Activated CD4-positive, alpha-beta T cell treated with anti-CD3 and anti-CD28 coated beads, Interleukin-2, amount 10 ng/mL, durations not matched to agents 24 days and 14 days (primary cell): ENCODE results near the gene LRP1B. TPM values are rescaled to one million over a fixed set of nuclear protein-coding genes. Genes with fewer than 3 reads are reported as not detected.

ENCODE experiments used
- DNase-seq: peaks from one replicate; pipeline ENCODE4 v3.0.0; 2022
- H3K27ac Mint-ChIP-seq: one replicate; pipeline ENCODE4 v1.8.0; 2022; ENCODE audit warnings: mild to moderate bottlenecking, mixed read lengths
- H3K27me3 Mint-ChIP-seq: one replicate; pipeline ENCODE4 v1.8.0; 2022; ENCODE audit warnings: mixed read lengths
- H3K36me3 Mint-ChIP-seq: one replicate; pipeline ENCODE4 v1.8.0; 2022; ENCODE audit warnings: low read depth, mild to moderate bottlenecking, mixed read lengths
- H3K4me1 Mint-ChIP-seq: one replicate; pipeline ENCODE4 v1.8.0; 2021; ENCODE audit warnings: mixed read lengths
- H3K4me3 Mint-ChIP-seq: one replicate; pipeline ENCODE4 v1.8.0; 2022; ENCODE audit warnings: mild to moderate bottlenecking, moderate library complexity, mixed read lengths
- H3K9me3 Mint-ChIP-seq: one replicate; pipeline ENCODE4 v1.8.0; 2021; ENCODE audit warnings: mixed read lengths
- intact Hi-C: fragments of 100-400 bp; cut with micrococcal nuclease; formaldehyde crosslinking; loops from one replicate; pipeline ENCODE4 v1.15.1; 2023
- total RNA-seq: library from RNA; stranded (reverse); gene quantifications from 2 replicates; pipeline ENCODE4 v1.2.3, GENCODE V29; 2022

The LRP1B gene
- total RNA-seq, 1 donor from 2014 or later, result not detected

DNA sequence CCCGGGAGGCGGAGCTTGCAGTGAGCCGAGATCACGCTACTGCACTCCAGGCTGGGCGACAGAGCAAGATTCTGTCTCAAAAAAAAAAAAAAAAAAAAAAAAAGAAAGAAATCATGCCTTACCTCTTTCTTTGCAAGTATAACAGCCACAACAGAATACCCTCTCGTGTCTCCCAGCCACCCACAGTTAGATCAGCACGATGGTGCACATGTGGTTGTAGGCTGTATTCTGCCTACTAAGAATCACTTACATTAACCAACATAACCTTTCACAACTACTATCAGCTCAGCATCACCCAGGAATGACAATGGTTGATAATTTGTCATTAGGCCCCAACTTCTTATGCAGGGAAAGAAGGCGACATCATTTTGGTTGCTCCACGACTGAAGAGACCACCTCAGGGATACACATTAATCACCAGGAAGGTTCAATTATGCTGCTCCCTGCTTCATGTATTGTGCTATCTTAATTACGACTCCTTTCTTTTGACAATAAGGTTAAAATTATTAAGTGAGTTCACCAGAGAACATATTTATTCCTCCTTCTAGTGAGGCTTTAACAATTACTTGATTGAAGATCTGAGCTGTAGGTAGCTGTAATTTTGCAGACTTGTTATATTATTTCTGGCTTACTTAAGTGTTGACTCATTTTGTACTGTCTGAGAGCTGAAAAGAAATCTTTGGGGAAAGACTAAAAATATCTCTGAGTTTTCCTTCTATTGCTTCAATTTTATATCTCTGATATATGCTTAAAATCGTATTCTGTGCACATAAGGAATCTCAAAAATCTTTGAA, 120.1 kb downstream of the LRP1B start:
- intact Hi-C loops, result no loop called here
- no peak overlapping the region for H3K27ac Mint-ChIP-seq
- DNase-seq, result no peak
- H3K4me3 Mint-ChIP-seq, result no peak overlapping the region
- no peaks in the 10 kb centered on the region for H3K27me3 Mint-ChIP-seq
- no peaks in the 10 kb centered on the region for H3K9me3 Mint-ChIP-seq
- no peaks in the 10 kb centered on the region for H3K36me3 Mint-ChIP-seq
- no peaks in the 10 kb centered on the region for H3K4me1 Mint-ChIP-seq

DNA sequence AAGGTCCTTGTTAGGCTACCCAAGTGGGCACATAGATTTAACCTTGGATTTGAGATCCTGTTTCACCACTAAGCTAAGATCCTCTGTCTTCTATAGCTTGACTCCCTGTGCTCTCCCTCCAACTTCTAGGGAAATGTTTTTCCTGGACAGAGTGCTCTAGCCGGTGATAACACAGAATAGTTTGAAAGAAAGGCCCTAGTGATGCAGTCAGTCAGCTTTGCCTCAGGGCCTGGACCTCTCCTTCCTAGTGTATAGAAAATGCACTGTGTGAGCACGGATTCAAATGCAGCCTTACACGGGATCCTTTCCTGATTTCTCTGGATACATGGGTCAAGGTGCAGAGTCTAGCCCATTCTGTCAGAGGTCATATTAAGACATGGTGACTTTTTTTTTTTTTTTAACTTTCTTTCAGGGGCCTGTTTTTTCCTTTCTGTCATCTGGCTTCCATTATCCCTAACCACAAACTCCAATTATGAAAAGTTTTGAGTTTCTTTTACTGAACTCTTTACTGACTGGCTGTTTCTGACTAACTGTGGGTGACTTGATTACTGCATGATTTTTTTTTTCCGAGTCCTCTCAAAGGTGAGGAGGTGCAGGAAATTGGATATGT, 122.6 kb downstream of the LRP1B start:
- Mint-ChIP-seq H3K27ac (no peak overlapping the region), H3K36me3 (no peaks in the 10 kb centered on the region), H3K27me3 (no peaks in the 10 kb centered on the region), H3K4me1 (no peaks in the 10 kb centered on the region), H3K9me3 (no peaks in the 10 kb centered on the region), H3K4me3 (no peak overlapping the region)
- intact Hi-C loops, result no loop called here
- DNase-seq, result no peak

DNA sequence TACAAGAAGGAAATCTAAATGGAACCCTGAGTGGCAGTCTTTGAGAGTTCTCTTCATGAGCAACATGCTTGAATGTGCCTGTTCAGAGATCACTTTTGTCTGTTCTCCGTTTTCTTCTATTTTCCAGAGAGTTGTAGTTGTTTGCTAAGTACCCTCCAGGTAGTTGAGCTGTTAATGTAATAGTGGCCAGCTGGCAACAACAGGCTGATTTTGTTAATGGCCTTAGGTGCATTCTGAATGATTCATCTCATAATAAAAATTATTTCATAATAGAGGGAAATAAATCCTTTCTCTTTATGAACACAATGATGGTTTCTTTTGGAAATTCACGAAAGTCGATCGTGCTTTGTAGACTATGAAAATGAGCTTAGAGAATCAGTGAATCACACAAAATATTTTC, 136.8 kb downstream of the LRP1B start:
- Mint-ChIP-seq H3K27me3 (no peaks in the 10 kb centered on the region), H3K36me3 (no peaks in the 10 kb centered on the region), H3K9me3 (peaks cover 3% of the 10 kb centered on the region), H3K4me1 (no peaks in the 10 kb centered on the region), H3K4me3 (no peak overlapping the region), H3K27ac (no peak overlapping the region)
- DNase-seq, result no peak
- intact Hi-C loops, result no loop called here

DNA sequence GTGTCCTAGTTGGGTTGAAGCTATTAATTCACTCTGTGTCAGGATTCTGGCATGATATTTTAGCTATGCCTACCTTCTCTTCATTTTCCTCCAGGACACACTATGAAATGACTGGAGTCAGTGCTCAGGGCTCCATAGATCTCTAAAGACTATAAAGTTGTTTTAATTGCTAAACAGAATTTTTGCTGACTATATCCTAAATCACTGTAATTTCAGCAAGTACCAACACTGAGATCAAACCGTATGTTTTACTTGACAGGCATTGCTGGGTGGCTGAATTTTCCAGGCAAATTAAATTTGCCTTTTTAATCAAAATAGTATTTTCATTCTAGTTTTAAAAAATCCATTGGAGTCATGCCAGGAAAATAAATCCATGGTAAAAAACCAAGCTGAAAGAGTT, 138.1 kb downstream of the LRP1B start:
- Mint-ChIP-seq H3K4me1 (no peaks in the 10 kb centered on the region), H3K36me3 (no peaks in the 10 kb centered on the region), H3K9me3 (peaks cover 3% of the 10 kb centered on the region), H3K4me3 (no peak overlapping the region), H3K27me3 (no peaks in the 10 kb centered on the region), H3K27ac (no peak overlapping the region)
- DNase-seq, result no peak
- intact Hi-C loops, result no loop called here

DNA sequence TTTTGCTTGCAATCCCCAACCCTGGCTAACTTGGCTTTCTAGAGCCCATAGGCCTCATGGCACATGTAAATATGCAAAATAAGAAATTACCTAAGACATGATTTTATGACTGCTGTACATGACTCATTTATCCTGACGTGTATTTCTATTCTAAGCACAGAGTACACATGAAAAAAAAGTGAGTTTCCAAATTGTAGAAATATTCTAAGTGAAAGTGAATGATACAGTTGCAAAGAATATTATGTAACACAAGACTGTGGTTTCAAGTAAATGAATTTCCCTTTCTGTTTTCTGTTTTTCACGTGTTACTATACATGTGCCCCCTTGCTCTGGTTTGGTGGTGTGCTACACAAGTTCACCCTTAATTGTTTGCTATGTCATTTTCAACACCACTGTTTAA, 162.4 kb downstream of the LRP1B start:
- Mint-ChIP-seq H3K27me3 (no peaks in the 10 kb centered on the region), H3K4me3 (no peak overlapping the region), H3K27ac (no peak overlapping the region), H3K36me3 (no peaks in the 10 kb centered on the region), H3K4me1 (no peaks in the 10 kb centered on the region), H3K9me3 (no peaks in the 10 kb centered on the region)
- DNase-seq, result no peak
- intact Hi-C loops, result no loop called here

DNA sequence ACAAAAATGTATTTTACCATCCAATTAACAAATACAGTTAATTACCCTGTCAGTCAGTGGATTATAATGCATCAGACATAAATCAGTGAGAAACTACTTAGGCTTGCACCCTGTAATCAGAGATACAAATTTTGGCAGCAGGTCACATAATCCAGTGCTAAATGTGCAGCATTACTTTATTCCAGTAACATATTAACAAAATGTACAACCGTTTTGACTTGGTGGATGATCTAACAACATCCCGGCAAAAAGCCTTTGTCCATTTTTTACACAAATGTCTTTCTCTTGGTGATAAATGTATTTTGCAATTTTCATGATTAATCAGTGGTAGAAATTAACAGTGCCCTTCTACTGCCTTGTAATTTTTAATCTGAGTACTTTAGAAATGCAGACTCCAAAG, 162.8 kb downstream of the LRP1B start:
- Mint-ChIP-seq H3K27me3 (no peaks in the 10 kb centered on the region), H3K4me3 (no peak overlapping the region), H3K36me3 (no peaks in the 10 kb centered on the region), H3K9me3 (no peaks in the 10 kb centered on the region), H3K4me1 (no peaks in the 10 kb centered on the region), H3K27ac (no peak overlapping the region)
- intact Hi-C loops, result no loop called here
- no peak for DNase-seq

DNA sequence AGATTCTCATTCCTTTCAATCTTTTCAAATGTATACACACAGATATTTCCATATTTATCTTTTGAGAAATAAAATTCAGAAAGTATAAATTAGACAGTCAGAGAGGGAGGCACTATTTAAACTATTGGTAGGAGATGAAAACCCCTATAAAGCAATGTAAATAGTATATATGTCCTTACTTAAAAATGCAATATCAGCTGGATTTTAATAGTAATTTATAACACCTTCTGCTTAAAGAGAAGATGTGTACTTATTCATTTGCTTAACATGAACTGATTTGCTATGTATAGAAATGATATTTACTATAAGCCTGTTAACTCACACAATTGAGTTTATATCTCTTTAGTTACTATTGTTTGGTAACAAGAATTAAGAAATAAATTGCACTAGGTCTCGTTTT, 163.3 kb downstream of the LRP1B start:
- H3K4me1 Mint-ChIP-seq, result no peaks in the 10 kb centered on the region
- no peak for DNase-seq
- no peaks in the 10 kb centered on the region for H3K36me3 Mint-ChIP-seq
- no peak overlapping the region for H3K4me3 Mint-ChIP-seq
- H3K27ac Mint-ChIP-seq, result no peak overlapping the region
- H3K27me3 Mint-ChIP-seq, result no peaks in the 10 kb centered on the region
- no peaks in the 10 kb centered on the region for H3K9me3 Mint-ChIP-seq
- intact Hi-C loops, result no loop called here

DNA sequence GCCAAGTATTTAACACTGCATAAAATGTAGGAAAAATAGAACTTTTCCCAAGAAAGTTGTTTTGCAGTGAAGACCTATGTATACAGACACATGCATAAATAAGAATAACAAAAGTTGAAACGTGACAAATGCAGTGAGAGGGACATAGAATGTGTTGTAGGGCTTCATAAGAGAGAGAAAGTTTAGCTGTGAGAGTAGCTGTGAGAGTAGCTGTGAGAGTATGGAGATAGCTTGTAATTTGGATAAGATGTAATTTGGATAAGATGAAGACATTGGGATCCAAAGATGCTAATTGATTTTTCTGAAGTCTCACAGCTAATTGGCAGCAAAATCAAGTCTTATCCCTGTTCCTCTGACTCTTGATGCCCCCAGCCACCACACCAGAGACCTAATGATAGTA, 170.9 kb downstream of the LRP1B start:
- intact Hi-C loops, result no loop called here
- H3K4me1 Mint-ChIP-seq, result no peaks in the 10 kb centered on the region
- H3K27ac Mint-ChIP-seq, result no peak overlapping the region
- no peaks in the 10 kb centered on the region for H3K36me3 Mint-ChIP-seq
- no peak overlapping the region for H3K4me3 Mint-ChIP-seq
- no peaks in the 10 kb centered on the region for H3K27me3 Mint-ChIP-seq
- H3K9me3 Mint-ChIP-seq, result no peaks in the 10 kb centered on the region
- no peak for DNase-seq

DNA sequence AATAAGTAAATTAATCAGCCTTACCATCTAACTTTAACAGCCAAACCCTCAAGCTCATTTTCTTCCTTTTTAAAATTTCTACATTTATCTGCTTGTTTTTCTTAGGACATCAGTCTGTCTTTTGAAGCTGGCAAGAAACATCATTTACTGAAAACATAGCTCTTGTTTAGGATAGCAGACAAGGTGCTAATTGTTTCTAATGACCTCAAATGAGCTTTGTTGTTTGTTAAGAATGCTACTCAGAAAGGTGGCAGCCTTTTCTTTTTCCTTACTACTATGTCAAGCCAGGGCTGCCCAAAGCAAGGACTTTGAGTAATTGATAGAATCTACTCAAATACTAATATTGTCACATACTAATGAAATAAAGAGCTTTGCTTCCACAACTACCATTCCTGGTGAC, 171.8 kb downstream of the LRP1B start:
- Mint-ChIP-seq H3K4me1 (no peaks in the 10 kb centered on the region), H3K27ac (no peak overlapping the region), H3K9me3 (no peaks in the 10 kb centered on the region), H3K36me3 (no peaks in the 10 kb centered on the region), H3K27me3 (no peaks in the 10 kb centered on the region), H3K4me3 (no peak overlapping the region)
- intact Hi-C loops, result no loop called here
- no peak for DNase-seq

DNA sequence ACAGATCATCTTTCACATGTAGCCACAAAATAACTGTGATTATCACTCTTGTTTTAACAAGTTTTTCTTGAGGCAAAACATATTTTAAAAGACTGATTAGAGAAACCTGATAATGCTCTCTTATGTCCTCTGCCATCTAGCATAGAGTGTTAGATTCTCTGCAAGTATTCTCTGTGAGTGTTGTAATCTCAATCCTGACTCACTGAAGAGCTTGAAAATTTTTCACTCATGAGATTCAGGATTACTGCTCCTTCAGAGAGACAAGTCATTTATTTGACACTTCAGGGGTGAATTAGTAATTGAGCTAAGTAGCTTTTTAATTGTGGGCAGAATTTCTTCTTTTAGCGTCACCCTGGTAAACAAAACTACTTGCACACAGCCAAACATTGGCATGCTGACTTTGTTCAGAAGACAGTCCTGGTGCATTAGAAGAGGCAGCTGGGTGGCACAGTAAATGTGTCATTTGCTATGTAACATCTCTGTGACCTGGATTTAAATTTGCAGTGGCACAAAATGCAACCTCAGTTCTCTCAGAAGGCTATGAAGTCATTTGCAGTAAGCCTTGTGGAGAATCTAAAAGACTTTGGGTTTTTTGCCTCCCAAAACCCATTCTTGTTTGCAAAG, 172.9 kb downstream of the LRP1B start:
- intact Hi-C loops, result no loop called here
- Mint-ChIP-seq H3K27ac (no peak overlapping the region), H3K4me3 (no peak overlapping the region), H3K36me3 (no peaks in the 10 kb centered on the region), H3K4me1 (no peaks in the 10 kb centered on the region), H3K27me3 (no peaks in the 10 kb centered on the region), H3K9me3 (no peaks in the 10 kb centered on the region)
- DNase-seq, result no peak

DNA sequence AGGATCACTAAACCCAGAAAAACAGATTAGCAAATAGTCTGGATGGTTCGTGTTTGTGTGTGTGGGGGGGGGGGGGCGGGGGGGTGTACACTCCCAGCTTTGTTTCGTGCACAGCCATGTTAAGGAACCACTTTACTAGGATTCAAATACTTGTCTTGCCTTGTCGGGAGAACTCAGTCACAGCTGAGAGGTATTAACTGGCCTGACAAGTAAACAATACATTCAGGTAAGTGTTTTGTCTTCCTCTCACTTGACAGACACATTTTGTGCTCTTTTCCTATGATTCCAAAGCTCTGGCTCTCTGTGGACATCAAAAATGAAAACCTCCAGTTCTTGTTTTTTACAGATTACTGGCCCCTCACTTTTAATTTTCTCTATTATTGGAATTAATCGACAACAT, 173.5 kb downstream of the LRP1B start:
- Mint-ChIP-seq H3K9me3 (no peaks in the 10 kb centered on the region), H3K4me3 (no peak overlapping the region), H3K4me1 (no peaks in the 10 kb centered on the region), H3K27me3 (no peaks in the 10 kb centered on the region), H3K36me3 (no peaks in the 10 kb centered on the region), H3K27ac (no peak overlapping the region)
- intact Hi-C loops, result no loop called here
- no peak for DNase-seq

DNA sequence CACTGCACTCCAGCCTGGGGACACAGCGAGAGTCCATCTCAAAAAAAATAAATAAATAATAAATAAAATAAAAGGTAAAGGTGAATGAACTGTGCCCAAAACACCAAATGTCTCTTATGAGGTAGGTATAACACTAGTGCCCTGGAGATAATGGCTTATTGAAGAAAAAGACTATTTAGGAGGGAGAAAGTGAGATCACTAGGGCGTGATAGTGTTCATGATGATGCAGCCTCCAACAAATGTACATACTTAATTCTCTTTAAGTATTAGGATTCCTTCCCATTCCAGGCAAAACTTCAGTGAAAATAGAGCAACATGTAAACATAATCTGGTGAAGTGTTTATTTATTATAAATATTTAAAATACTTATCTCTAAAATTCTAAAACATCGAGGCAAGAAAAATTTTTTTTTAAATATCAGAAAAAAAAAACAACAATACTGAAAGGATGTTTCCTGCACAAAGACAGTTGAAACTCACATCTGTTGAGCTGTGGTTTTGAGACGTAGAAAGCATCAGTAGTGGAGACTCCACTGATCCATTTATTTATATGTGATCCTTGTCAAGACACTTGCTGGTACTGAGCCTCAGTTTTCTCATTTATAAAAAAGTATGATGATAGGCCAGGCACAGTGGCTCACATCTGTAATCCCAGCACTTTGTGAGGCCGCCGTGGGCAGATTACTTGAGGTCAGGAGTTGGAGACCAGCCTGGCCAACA, 183.3 kb downstream of the LRP1B start:
- Mint-ChIP-seq H3K36me3 (no peaks in the 10 kb centered on the region), H3K4me1 (no peaks in the 10 kb centered on the region), H3K27ac (no peak overlapping the region), H3K4me3 (no peak overlapping the region), H3K9me3 (no peaks in the 10 kb centered on the region), H3K27me3 (no peaks in the 10 kb centered on the region)
- no peak for DNase-seq
- intact Hi-C loops, result no loop called here

DNA sequence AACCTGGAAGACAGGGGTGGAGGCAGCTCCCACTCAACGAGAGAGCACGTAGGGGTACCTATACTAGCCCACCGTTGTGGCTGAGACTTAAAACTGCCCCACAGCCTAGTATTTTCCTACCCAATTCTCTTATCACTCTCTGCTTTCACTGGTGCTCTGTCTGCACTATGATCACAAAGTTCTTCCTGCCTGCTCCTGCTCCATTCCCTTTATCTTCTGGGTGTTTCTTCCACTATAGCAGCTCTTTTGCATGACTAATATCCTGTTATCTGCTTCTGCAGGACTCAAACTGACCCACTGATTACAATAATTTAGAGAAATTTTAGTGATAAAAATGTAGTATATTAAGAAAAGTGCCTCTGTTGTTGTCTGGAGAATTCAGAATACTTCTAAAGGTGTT, 184.8 kb downstream of the LRP1B start:
- Mint-ChIP-seq H3K9me3 (no peaks in the 10 kb centered on the region), H3K36me3 (no peaks in the 10 kb centered on the region), H3K4me3 (no peak overlapping the region), H3K4me1 (no peaks in the 10 kb centered on the region), H3K27me3 (no peaks in the 10 kb centered on the region), H3K27ac (no peak overlapping the region)
- DNase-seq, result no peak
- intact Hi-C loops, result no loop called here

DNA sequence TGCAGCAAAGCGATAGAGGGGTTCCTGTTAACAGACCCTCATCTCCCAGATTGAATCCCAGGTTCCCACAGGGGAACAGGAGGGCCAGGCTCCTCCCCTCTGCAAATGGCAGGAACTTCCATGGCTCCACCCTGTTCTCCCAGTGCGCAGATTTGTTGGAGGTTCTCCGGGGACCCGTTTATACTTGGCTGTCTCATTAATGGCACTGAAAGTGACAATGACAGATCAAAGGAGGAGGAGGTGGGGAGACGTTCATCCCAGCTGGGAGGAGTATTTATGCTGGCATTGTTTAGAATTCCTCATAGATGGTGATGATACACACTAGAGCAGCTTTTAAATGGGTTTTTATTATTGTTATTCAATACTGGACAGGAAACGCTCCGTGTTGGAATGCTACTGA, 186.9 kb downstream of the LRP1B start:
- H3K9me3 Mint-ChIP-seq, result no peaks in the 10 kb centered on the region
- H3K36me3 Mint-ChIP-seq, result no peaks in the 10 kb centered on the region
- no peak overlapping the region for H3K27ac Mint-ChIP-seq
- no peak overlapping the region for H3K4me3 Mint-ChIP-seq
- intact Hi-C loops, result no loop called here
- no peaks in the 10 kb centered on the region for H3K27me3 Mint-ChIP-seq
- H3K4me1 Mint-ChIP-seq, result no peaks in the 10 kb centered on the region
- no peak for DNase-seq
